Measurements from ENCODE around the gene JARID2.

DNA sequence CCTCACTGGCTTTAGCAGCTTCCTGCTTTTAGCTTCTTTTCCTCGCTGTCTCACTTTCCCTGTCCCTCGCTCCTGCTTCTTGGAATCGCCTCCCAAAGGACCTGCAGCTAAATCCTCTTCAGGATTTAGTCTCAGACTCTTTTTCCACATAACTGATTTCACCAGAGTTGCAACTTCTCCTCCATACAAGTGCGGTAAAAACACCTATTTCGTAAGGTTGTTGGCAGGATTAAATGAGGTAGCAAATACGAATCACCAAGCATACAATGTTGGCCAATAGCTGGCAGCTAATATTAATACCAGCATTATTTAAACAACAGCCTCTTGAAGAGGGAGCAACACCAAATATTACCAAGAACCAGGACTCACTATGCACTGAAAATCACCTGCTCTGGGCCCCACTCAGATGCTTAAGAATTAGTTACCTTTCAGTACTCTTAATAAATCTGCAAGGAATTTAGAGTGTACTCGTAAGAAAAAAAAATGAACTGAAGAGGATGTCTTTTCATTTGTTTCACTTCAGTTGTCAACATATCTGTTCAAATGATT lies 293.9 kb downstream of the JARID2 start:
- TF ChIP-seq, protein P1, sequence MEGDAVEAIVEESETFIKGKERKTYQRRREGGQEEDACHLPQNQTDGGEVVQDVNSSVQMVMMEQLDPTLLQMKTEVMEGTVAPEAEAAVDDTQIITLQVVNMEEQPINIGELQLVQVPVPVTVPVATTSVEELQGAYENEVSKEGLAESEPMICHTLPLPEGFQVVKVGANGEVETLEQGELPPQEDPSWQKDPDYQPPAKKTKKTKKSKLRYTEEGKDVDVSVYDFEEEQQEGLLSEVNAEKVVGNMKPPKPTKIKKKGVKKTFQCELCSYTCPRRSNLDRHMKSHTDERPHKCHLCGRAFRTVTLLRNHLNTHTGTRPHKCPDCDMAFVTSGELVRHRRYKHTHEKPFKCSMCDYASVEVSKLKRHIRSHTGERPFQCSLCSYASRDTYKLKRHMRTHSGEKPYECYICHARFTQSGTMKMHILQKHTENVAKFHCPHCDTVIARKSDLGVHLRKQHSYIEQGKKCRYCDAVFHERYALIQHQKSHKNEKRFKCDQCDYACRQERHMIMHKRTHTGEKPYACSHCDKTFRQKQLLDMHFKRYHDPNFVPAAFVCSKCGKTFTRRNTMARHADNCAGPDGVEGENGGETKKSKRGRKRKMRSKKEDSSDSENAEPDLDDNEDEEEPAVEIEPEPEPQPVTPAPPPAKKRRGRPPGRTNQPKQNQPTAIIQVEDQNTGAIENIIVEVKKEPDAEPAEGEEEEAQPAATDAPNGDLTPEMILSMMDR (IDR thresholded peaks at IDR 0.05 in 4 of 5, conservative IDR thresholded peaks at IDR 0.05 in 1 of 5), result no peak
- no peak for TF ChIP-seq POLR2A (IDR thresholded peaks at IDR 0.05)

Data from gastrocnemius medialis (tissue), 4 donors.